IPS DF 6.9 (cell line): ENCODE results near the gene ESPN.
"Not testable (repeated sequence)": the region's sequence is repeated elsewhere in the genome, so short reads cannot be mapped to it uniquely, and the experiment has no call there.

Experiments
- DNase-seq: peaks from one replicate; pipeline ENCODE4 v3.0.0-alpha.2; 2013; ENCODE audit warnings: low read depth, low spot score
- H3K27ac ChIP-seq: one replicate; pipeline ENCODE4 v1.5.1; 2013; ENCODE audit warnings: low read length, control low read depth
- H3K27me3 ChIP-seq: 2 replicates; pipeline ENCODE4 v1.6.1; 2013; ENCODE audit warnings: mild to moderate bottlenecking, low read length; ENCODE audit not compliant: control insufficient read depth, insufficient read depth
- H3K36me3 ChIP-seq: 2 replicates; pipeline ENCODE4 v1.6.1; 2013; ENCODE audit warnings: low read length; ENCODE audit not compliant: control insufficient read depth, insufficient read depth
- H3K4me1 ChIP-seq: 2 replicates; pipeline ENCODE4 v1.6.1; 2013; ENCODE audit warnings: low read length; ENCODE audit not compliant: control insufficient read depth, insufficient read depth
- H3K4me3 ChIP-seq: 2 replicates; pipeline ENCODE4 v1.5.1; 2013; ENCODE audit warnings: mild to moderate bottlenecking, low read length
- H3K9me3 ChIP-seq: 2 replicates; pipeline ENCODE4 v1.6.1; 2013; ENCODE audit warnings: low read length, inconsistent platforms; ENCODE audit not compliant: control insufficient read depth, insufficient read depth
- WGBS: extraction: QIAGEN DNeasy Blood & Tissue Kit; methylation state at CpG from one replicate; pipeline ENCODE4 v1.1.7; 2013; ENCODE audit warnings: mixed read lengths, missing lambda C conversion rate; ENCODE audit not compliant: insufficient read length, insufficient coverage; 5-methylcytosine and 5-hydroxymethylcytosine counted together

ESPN gene

DNA sequence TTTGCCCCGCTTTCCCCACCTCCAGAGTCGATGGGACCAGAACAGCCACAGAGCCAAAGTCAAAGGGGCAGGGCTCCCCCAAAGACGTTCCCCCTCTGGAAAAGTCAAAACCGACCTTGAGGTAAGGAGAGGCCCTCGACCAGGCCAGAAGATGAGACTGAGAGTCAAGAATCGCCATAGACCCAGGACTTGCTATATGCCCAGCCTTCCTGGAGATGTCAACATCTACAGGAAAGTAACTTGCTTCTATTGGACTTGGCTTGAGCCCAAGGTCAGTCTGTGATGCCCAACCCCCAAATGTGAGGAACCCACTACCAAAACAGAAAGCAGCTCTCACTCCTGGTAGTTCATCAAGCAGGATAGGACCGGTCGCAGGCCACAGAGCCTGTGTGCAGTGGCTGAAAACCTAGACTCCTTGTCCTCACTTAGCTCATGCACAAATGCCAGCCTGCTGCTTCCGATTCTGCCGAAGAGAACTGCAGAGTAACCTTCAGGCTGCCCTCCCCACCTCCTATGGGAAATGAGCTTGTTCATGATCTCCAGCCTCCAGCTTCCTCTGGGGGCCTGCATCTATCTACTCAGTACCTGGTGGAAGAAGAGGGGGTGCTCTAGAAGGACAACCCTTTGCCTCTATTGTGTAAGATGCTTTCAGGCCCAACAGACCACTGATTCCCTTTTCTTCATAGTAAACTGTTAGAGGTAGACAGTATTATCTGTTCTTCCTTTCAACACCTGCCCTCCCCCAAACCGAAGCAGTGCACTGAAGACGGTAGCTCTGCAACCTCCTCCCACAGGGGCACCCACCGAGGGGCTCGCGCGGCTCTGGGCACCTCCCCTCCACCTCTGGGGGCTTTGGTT, 32.4 kb upstream of the ESPN start:
- H3K4me3 ChIP-seq = peak overlapping the region; percentile 93; the same call in 1 of the 2 replicates
- peaks cover 4% of the 10 kb centered on the region for H3K4me1 ChIP-seq
- WGBS = no CpG with 5 or more reads among the region's 16 CpGs
- no peaks in the 10 kb centered on the region for H3K9me3 ChIP-seq
- DNase-seq = no peak
- H3K36me3 ChIP-seq = no peaks in the 10 kb centered on the region
- H3K27ac ChIP-seq = no peak overlapping the region
- no peaks in the 10 kb centered on the region for H3K27me3 ChIP-seq

DNA sequence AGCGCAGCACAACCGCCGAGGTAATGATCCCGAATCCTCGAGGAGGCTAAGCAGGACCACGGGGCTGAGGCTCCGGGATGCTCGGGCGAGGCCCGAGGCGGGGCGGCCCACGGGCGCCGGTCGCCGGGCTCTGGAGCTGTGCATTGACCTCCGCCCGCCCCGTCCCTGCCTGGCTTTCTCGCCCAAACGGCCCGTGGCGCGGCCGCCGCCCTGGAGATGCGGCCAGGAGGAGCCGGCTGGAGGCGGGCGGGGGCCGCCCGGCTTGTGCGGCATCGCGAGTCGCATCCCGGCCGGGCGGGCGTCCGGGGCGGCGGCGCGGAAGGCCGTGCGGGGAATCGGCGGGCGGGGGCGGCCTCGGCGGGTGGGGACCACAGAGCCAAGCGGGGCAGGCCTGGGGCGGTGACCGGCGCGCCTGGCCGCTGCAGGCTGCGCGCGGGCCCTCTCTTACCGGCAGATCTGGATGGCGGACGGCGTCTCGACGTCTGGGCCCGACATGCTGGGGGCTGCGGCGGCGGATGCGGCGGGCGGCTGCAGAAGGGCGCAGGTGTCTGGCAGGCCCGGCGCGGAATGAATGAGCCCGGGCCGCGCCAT, 31.7 kb upstream of the ESPN start:
- H3K27ac ChIP-seq = no peak overlapping the region
- no peaks in the 10 kb centered on the region for H3K27me3 ChIP-seq
- no peaks in the 10 kb centered on the region for H3K9me3 ChIP-seq
- H3K4me1 ChIP-seq = peaks cover 1% of the 10 kb centered on the region; the same call in 1 of the 2 replicates
- no peak for DNase-seq
- peak overlapping the region; percentile 93 for H3K4me3 ChIP-seq
- H3K36me3 ChIP-seq = no peaks in the 10 kb centered on the region
- no CpG with 5 or more reads among the region's 83 CpGs for whole genome bisulfite sequencing

DNA sequence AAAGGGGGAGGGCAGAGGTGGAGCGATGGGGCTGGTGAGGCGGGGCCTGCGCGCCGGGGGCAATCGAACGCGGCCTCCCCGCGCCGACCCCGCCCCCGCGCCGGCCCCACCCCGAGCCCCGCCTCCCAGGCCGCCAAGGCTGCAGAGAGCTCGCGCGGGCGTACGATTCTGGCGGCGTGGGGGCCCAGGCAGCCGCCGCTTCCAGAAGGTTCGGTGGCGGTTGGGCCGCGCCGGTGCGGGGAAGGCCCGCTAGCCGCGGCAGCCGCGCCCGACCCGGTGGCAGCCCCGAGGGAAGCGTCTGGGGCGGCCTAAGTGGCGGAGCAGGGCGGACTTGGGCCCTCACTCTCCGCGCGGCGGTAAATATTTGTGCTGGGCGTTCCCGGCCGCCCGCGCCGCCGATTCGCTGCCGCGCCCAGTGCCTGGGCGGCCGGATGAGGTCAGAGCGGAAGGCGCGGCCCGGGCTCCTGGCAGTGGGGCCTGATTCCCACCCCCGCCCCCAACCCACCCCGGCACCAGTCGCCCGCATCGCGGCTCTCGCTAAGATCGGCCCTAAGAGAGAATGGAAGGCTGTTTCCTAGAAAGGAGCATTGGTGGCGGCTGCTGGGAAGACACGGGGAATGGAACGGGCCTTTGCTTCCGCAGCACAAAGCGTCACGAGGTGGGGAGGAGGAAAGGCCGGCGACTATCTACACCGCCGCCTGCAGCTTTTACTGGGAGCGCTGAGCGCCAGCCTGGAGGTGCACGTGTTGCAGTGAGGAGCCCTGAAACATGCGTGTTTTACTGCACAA, 31.0 kb upstream of the ESPN start, which contains the start of gene ACOT7:
TSS of gene ACOT7 (minus strand) at position 368 of the 788 bp plus-strand sequence. CDS start 368 bp downstream, outside the sequence.
- no peak within 1 kb of the TSS for H3K27ac ChIP-seq
- WGBS = no CpG with 5 or more reads among the region's 87 CpGs

DNA sequence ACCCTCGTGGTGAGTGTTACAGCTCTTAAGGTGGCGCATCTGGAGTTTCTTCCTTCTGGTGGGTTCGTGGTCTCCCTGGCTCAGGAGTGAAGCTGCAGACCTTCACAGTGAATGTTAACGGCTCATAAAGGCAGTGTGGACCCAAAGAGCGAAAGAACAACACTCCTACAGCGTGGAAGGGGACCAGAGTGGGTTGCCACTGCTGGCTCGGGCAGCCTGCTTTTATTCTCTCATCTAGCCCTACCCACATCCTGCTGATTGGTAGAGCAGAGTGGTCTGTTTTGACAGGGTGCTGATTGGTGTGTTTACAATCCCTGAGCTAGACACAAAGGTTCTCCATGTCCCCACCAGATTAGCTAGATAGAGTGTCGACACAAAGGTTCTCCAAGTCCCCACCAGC, 29.4 kb upstream of the ESPN start:
- H3K36me3 ChIP-seq, DNase-seq, H3K9me3 ChIP-seq, H3K4me1 ChIP-seq, H3K27ac ChIP-seq, H3K4me3 ChIP-seq, H3K27me3 ChIP-seq: not testable (repeated sequence)
- whole genome bisulfite sequencing = no CpG with 5 or more reads among the region's 8 CpGs

More for the DNA sequence above, 31.0 kb upstream of the ESPN start, which contains the start of gene ACOT7:
- Histone ChIP-seq H3K27me3 (no peaks in the 10 kb centered on the region), H3K4me3 (peak within 1 kb of the TSS; percentile 93), H3K36me3 (no peaks in the 10 kb centered on the region), H3K4me1 (peaks cover 1% of the 10 kb centered on the region; the same call in 1 of the 2 replicates), H3K9me3 (no peaks in the 10 kb centered on the region)
- DNase-seq = no peak

DNA sequence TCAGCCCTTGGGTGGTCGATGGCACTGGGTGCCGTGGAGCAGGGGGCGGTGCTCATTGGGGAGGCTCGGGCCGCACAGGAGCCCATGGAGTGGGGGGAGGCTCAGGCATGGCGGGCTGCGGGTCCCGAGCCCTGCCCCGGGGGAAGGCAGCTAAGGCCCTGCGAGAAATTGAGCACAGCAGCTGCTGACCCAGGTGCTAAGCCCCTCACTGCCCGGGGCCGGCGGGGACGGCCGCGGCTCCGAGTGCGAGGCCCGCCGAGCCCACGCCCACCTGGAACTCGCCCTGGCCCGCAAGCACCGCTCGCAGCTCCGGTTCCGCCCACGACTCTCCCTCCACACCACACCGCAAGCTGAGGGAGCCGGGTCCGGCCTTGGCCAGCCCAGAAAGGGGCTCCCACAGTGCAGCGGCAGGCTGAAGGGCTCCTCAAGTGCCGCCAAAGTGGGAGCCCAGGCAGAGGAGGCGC, 28.8 kb upstream of the ESPN start:
- DNase-seq, H3K27me3 ChIP-seq, H3K27ac ChIP-seq, H3K4me1 ChIP-seq, H3K9me3 ChIP-seq, H3K36me3 ChIP-seq, H3K4me3 ChIP-seq: not testable (repeated sequence)
- no CpG with 5 or more reads among the region's 34 CpGs for WGBS

DNA sequence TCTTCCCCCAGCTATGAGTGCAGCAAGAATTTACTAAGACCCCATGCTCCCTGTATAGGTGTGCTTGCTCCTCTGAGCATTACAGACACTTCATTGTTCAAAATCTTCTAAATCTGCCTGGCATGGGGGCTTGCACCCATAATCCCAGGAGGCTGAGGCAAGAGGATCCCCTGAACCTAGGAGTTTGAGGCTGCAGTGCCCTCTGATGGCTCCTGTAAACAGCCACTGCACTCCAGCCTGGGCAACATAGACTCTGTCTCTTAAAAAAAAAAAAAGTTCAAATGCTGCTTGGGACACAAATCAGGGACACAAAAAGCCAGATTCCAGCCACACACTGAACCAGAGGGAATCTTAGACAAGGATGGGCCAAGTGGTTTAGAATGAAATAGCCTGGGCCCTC, 27.6 kb upstream of the ESPN start:
- Histone ChIP-seq H3K27ac (no peak overlapping the region), H3K4me1 (peaks cover 1% of the 10 kb centered on the region; the same call in 1 of the 2 replicates), H3K4me3 (no peak overlapping the region), H3K9me3 (no peaks in the 10 kb centered on the region), H3K27me3 (no peaks in the 10 kb centered on the region), H3K36me3 (no peaks in the 10 kb centered on the region)
- no peak for DNase-seq

DNA sequence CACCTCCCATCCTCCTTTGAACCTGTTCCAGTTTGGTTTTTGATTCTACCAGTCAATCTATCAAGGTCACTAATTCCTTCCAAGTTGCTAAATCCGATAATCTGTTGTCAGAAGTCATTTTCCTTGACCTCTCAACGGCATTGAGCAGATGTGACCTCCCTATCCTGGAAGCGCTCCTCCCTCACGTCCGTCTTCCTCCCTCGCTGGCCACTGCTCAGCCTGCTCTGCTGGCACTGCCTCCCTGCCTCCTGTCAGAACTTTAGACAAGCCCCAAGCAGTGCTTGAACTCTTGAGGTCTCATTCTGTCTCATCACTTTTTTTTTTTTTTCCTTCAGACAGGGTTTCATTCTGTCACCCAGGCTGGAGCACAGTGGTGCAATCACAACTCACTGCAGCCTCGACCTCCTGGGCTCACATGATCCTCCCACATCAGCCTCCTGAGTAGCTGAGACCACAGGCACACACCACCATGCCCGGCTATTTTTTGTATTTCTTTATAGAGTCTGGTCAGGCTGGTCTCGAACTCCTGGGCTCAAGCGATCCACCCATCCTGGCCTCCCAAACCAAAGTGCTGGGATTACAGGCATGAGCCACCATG, 26.6 kb upstream of the ESPN start:
- DNase-seq = no peak
- H3K36me3 ChIP-seq = no peaks in the 10 kb centered on the region
- H3K27ac ChIP-seq = no peak overlapping the region
- WGBS = no CpG with 5 or more reads among the region's 10 CpGs
- H3K27me3 ChIP-seq = no peaks in the 10 kb centered on the region
- no peak overlapping the region for H3K4me3 ChIP-seq
- H3K4me1 ChIP-seq = no peaks in the 10 kb centered on the region
- H3K9me3 ChIP-seq = no peaks in the 10 kb centered on the region

DNA sequence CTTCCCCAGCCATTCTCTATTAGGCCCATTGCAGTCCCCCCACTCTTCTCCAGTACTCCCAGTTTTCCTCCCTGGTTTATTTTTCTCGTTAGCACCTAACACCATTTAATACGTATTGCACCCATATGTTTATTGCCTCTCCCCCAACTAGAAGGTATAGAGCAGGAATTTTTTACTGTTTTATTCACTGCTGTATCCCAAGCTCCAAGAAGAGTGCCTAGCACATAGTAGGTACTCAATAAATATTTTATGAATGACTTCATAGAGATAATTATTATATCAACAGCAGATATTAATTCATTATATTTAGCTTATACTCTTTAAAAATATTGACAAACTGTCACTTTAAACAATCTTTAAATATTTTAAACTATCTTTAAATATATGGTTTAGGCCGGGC, 25.3 kb upstream of the ESPN start:
- no peak for DNase-seq
- WGBS = no CpG with 5 or more reads among the region's 3 CpGs
- H3K36me3 ChIP-seq = no peaks in the 10 kb centered on the region
- no peak overlapping the region for H3K4me3 ChIP-seq
- H3K9me3 ChIP-seq = no peaks in the 10 kb centered on the region
- no peaks in the 10 kb centered on the region for H3K27me3 ChIP-seq
- no peak overlapping the region for H3K27ac ChIP-seq
- H3K4me1 ChIP-seq = no peaks in the 10 kb centered on the region

DNA sequence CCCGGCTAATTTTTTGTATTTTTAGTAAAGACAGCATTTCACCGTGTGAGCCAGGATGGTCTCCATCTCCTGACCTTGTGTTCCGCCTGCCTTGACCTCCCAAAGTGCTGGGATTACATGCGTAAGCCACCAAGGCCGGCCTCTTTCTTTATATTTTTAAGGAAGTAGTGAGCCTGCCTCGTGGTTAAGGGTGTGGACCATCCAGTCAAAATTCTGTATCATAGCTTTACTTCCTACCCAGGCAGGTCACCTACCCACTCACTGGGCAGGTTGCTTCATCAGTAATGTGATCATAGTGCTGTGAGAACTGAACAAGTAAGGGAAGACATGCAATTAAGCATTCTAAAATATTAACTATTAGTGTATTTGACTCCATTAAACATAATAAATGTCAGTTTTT, 22.9 kb upstream of the ESPN start:
- Histone ChIP-seq H3K27me3 (no peaks in the 10 kb centered on the region), H3K9me3 (no peaks in the 10 kb centered on the region), H3K4me1 (no peaks in the 10 kb centered on the region), H3K27ac (no peak overlapping the region), H3K36me3 (no peaks in the 10 kb centered on the region), H3K4me3 (no peak overlapping the region)
- DNase-seq = no peak
- WGBS = no CpG with 5 or more reads among the region's 6 CpGs

DNA sequence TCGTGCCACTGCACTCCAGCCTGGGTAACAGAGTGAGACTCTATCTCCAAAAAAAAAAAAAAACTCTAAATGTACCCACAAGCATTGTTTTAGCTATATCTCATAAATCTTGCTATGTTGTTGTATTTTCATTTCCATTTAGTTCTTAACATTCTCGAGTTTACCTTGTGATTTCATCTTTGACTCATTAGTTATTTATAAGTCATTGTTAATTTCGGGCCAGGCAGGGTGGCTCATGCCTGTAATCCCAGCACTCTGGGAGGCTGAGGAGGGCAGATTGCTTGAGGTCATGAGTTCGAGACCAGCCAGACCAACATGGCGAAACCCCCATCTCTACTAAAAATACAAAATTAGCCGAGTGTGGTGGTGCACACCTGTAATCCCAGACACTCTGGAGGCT, 16.6 kb upstream of the ESPN start:
- H3K4me3 ChIP-seq = no peak overlapping the region
- no peak overlapping the region for H3K27ac ChIP-seq
- H3K4me1 ChIP-seq = no peaks in the 10 kb centered on the region
- no peaks in the 10 kb centered on the region for H3K36me3 ChIP-seq
- DNase-seq = no peak
- H3K27me3 ChIP-seq = no peaks in the 10 kb centered on the region
- no CpG with 5 or more reads among the region's 6 CpGs for WGBS
- H3K9me3 ChIP-seq = no peaks in the 10 kb centered on the region
